Neural cell (in vitro differentiated cells): Measurements from ENCODE around the gene IRF7. TPM values are rescaled to one million over a fixed set of nuclear protein-coding genes. Genes with fewer than 3 reads are reported as not detected.

Experiments
- H2AFZ ChIP-seq: fragments of 200-600, 300-800 bp; sonication (generic), shearing (Covaris generic); 2 replicates; pipeline ENCODE4 v1.6.0; 2014; ENCODE audit warnings: low read depth, mild to moderate bottlenecking, antibody characterized with exemption, low read length, moderate library complexity
- H3F3A ChIP-seq: fragments of 200-600 bp; shearing (Covaris generic); 2 replicates; pipeline ENCODE4 v1.6.1; 2016; ENCODE audit warnings: mild to moderate bottlenecking, moderate library complexity, mixed read lengths, antibody characterized with exemption, low read length; ENCODE audit not compliant: insufficient read depth, poor library complexity, severe bottlenecking
- H3K27ac ChIP-seq: fragments of 200-600, 300-800 bp; sonication (generic), shearing (Covaris generic); 2 replicates; pipeline ENCODE4 v1.5.1; 2014; ENCODE audit warnings: mild to moderate bottlenecking, low read length, moderate library complexity
- H3K27me3 ChIP-seq: fragments of 300-800, 200-600 bp; sonication (generic), shearing (Covaris generic); 2 replicates; pipeline ENCODE4 v1.6.0; 2014; ENCODE audit warnings: mild to moderate bottlenecking, low read depth, low read length, moderate library complexity; ENCODE audit not compliant: insufficient read depth
- H3K36me3 ChIP-seq: fragments of 300-800, 200-600 bp; sonication (generic), shearing (Covaris generic); 2 replicates; pipeline ENCODE4 v1.5.1; 2014; ENCODE audit warnings: mild to moderate bottlenecking, antibody characterized with exemption, low read length, moderate library complexity; ENCODE audit not compliant: insufficient read depth
- H3K4me2 ChIP-seq: fragments of 300-800, 200-600 bp; sonication (generic), shearing (Covaris generic); 2 replicates; pipeline ENCODE4 v1.6.0; 2014; ENCODE audit warnings: mild to moderate bottlenecking, low read length
- H3K4me3 ChIP-seq: fragments of 300-800, 200-600 bp; sonication (generic), shearing (Covaris generic); 2 replicates; pipeline ENCODE4 v1.5.1; 2014; ENCODE audit warnings: mild to moderate bottlenecking, low read length, moderate library complexity
- H3K79me2 ChIP-seq: fragments of 200-600 bp; shearing (Covaris generic); replicated peaks from 2 replicates; pipeline ENCODE4 v1.6.0; 2014; ENCODE audit warnings: mild to moderate bottlenecking, low read length, moderate library complexity; ENCODE audit not compliant: insufficient read depth
- H3K9ac ChIP-seq: fragments of 300-800, 200-600 bp; sonication (generic), shearing (Covaris generic); 2 replicates; pipeline ENCODE4 v1.6.1; 2016; ENCODE audit warnings: mild to moderate bottlenecking, low read length, mixed read lengths
- H3K9me2 ChIP-seq: fragments of 200-600 bp; shearing (Covaris generic); 2 replicates; pipeline ENCODE4 v1.6.1; 2016; ENCODE audit warnings: mild to moderate bottlenecking, low read length, mixed read lengths; ENCODE audit not compliant: insufficient read depth
- H3K9me3 ChIP-seq: fragments of 200-600, 300-800 bp; sonication (generic), shearing (Covaris generic); 2 replicates; pipeline ENCODE4 v1.6.1; 2016; ENCODE audit warnings: mild to moderate bottlenecking, mixed run types, low read length, moderate library complexity, mixed read lengths
- H4K20me1 ChIP-seq: fragments of 200-600 bp; shearing (Covaris generic); 2 replicates; pipeline ENCODE4 v1.6.1; 2016; ENCODE audit warnings: mild to moderate bottlenecking, mixed run types; ENCODE audit not compliant: insufficient read depth
- CTCF ChIP-seq: fragments of 450-650 bp; IDR thresholded peaks from 2 replicates; pipeline ENCODE4 v1.5.1; 2014; ENCODE audit warnings: antibody characterized with exemption, mild to moderate bottlenecking, moderate library complexity; ENCODE audit not compliant: poor library complexity, severe bottlenecking
- EP300 ChIP-seq: fragments of 450-650 bp; conservative IDR thresholded peaks from 2 replicates; pipeline ENCODE4 v1.6.1; 2014; ENCODE audit warnings: antibody characterized with exemption, mild to moderate bottlenecking, moderate library complexity; ENCODE audit not compliant: poor library complexity, severe bottlenecking
- EZH2 ChIP-seq: fragments of 200-600, 300-800 bp; shearing (Covaris generic), sonication (generic); IDR thresholded peaks from 2 replicates; pipeline ENCODE4 v1.6.1; 2014; ENCODE audit warnings: antibody characterized with exemption, low read length, borderline replicate concordance, mild to moderate bottlenecking; ENCODE audit not compliant: insufficient read depth, poor library complexity, severe bottlenecking
- MXI1 ChIP-seq: fragments of 450-650 bp; conservative IDR thresholded peaks from 2 replicates; pipeline ENCODE4 v1.6.1; 2014; ENCODE audit warnings: antibody characterized with exemption, mild to moderate bottlenecking; ENCODE audit not compliant: poor library complexity, severe bottlenecking
- POLR2AphosphoS5 ChIP-seq: IDR thresholded peaks from 2 replicates; pipeline ENCODE4 v1.6.1; 2012
- RAD21 ChIP-seq: fragments of 450-650 bp; conservative IDR thresholded peaks from 2 replicates; pipeline ENCODE4 v1.6.1; 2014; ENCODE audit warnings: antibody characterized with exemption, mild to moderate bottlenecking, moderate library complexity
- REST ChIP-seq: IDR thresholded peaks from 2 replicates; pipeline ENCODE4 v1.6.1; 2012; ENCODE audit warnings: borderline replicate concordance
- SMC3 ChIP-seq: fragments of 450-650 bp; conservative IDR thresholded peaks from 2 replicates; pipeline ENCODE4 v1.6.1; 2014; ENCODE audit warnings: antibody characterized with exemption, mild to moderate bottlenecking, moderate library complexity; ENCODE audit not compliant: poor library complexity
- TAF1 ChIP-seq: IDR thresholded peaks from 2 replicates; pipeline ENCODE4 v1.6.1; 2012; ENCODE audit warnings: low read depth
- polyA plus RNA-seq: library from polyadenylated mRNA; depleted of rRNA; stranded (reverse); fragments of >200 nt; gene quantifications from 2 replicates; pipeline ENCODE4 v1.2.3, GENCODE V29; 2014

The IRF7 gene
- polyA plus RNA-seq, 1 donor from 2014 or later = 1.1 TPM

GRCh38 chr11:567629-568292 is 48.0 kb downstream of the IRF7 start:
- Histone ChIP-seq H3K4me3 (peak overlapping the region; percentile 63), H3K9ac (peak overlapping the region; percentile 39), H3K9me3 (no peaks in the 10 kb centered on the region), H3F3A (no peaks in the 10 kb centered on the region), H2AFZ (no peak overlapping the region), H3K27me3 (no peaks in the 10 kb centered on the region), H4K20me1 (no peaks in the 10 kb centered on the region), H3K79me2 (no peaks in the 10 kb centered on the region), H3K36me3 (no peaks in the 10 kb centered on the region), H3K9me2 (no peaks in the 10 kb centered on the region), H3K4me2 (no peak overlapping the region), H3K27ac (no peak overlapping the region)
- no peak for TF ChIP-seq REST
- TF ChIP-seq POLR2AphosphoS5 = no peak
- no peak for TF ChIP-seq MXI1
- TF ChIP-seq TAF1 = no peak
- no peak for TF ChIP-seq SMC3
- no peak for TF ChIP-seq RAD21
- no peak for TF ChIP-seq CTCF
- TF ChIP-seq EZH2 = no peak
- TF ChIP-seq EP300 = no peak

- no peak overlapping the region for H3K4me3 ChIP-seq
- H3K27ac ChIP-seq = no peak overlapping the region
Observed at GRCh38 chr11:567011-567628, 48.6 kb downstream of the IRF7 start.

More at GRCh38 chr11:567011-567628, 48.6 kb downstream of the IRF7 start:
- H3K36me3 ChIP-seq = no peaks in the 10 kb centered on the region
- no peaks in the 10 kb centered on the region for H3K27me3 ChIP-seq
- H3K9ac ChIP-seq = no peak overlapping the region
- H3K9me3 ChIP-seq = no peaks in the 10 kb centered on the region
- H2AFZ ChIP-seq = no peak overlapping the region
- no peaks in the 10 kb centered on the region for H3F3A ChIP-seq
- no peaks in the 10 kb centered on the region for H3K79me2 ChIP-seq
- H3K4me2 ChIP-seq = no peak overlapping the region
- H3K9me2 ChIP-seq = no peaks in the 10 kb centered on the region
- H4K20me1 ChIP-seq = no peaks in the 10 kb centered on the region
- TF ChIP-seq TAF1 (no peak), EP300 (no peak), RAD21 (no peak)
